ENCODE results near the gene MYO15A.

GRCh38 chr17:18225121-18225641 is 116.6 kb downstream of the MYO15A start, which contains the start of gene LLGL1:
- no peak for TF ChIP-seq CTCF (conservative IDR thresholded peaks at IDR 0.05 in 1 of 2, IDR thresholded peaks at IDR 0.05 in 1 of 2; ENCODE audit: low read depth in 1 of 2, low read length in 2 of 2)
- no peak for TF ChIP-seq EZH2 (IDR thresholded peaks at IDR 0.05; ENCODE audit: low read length, missing control alignments)
